ENCODE data around the gene MRPL37.

- TF ChIP-seq POLR2AphosphoS5 (IDR thresholded peaks at IDR 0.05) (no peak), POLR2A (IDR thresholded peaks at IDR 0.05) (no peak)
- TF ChIP-seq, protein P1, sequence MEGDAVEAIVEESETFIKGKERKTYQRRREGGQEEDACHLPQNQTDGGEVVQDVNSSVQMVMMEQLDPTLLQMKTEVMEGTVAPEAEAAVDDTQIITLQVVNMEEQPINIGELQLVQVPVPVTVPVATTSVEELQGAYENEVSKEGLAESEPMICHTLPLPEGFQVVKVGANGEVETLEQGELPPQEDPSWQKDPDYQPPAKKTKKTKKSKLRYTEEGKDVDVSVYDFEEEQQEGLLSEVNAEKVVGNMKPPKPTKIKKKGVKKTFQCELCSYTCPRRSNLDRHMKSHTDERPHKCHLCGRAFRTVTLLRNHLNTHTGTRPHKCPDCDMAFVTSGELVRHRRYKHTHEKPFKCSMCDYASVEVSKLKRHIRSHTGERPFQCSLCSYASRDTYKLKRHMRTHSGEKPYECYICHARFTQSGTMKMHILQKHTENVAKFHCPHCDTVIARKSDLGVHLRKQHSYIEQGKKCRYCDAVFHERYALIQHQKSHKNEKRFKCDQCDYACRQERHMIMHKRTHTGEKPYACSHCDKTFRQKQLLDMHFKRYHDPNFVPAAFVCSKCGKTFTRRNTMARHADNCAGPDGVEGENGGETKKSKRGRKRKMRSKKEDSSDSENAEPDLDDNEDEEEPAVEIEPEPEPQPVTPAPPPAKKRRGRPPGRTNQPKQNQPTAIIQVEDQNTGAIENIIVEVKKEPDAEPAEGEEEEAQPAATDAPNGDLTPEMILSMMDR (IDR thresholded peaks at IDR 0.05): no peak
Measured at GRCh38 chr1:54249819-54250435, 50.0 kb downstream of the MRPL37 start.

Data from prostate gland (tissue), 2 donors.